ENCODE data around the gene PTPRK.
"Not testable (repeated sequence)": the region's sequence is repeated elsewhere in the genome, so short reads cannot be mapped to it uniquely, and the experiment has no call there.

PTPRK gene

GRCh38 chr6:128487746-128488145 is 32.7 kb downstream of the PTPRK start:
- no peak for DNase-seq

GRCh38 chr6:128487055-128487454 is 33.3 kb downstream of the PTPRK start:
- no peak for DNase-seq

- DNase-seq: not testable (repeated sequence)
Observed at GRCh38 chr6:128486580-128486979, 33.8 kb downstream of the PTPRK start.

- no peak for DNase-seq
Observed at GRCh38 chr6:128483472-128484135, 36.8 kb downstream of the PTPRK start.

- no peak for DNase-seq
Observed at GRCh38 chr6:128482642-128483041, 37.8 kb downstream of the PTPRK start.

GRCh38 chr6:128479991-128480390 is 40.4 kb downstream of the PTPRK start:
- DNase-seq: no peak

- DNase-seq: no peak
Observed at GRCh38 chr6:128479048-128479666, 41.2 kb downstream of the PTPRK start.

GRCh38 chr6:128478230-128479047 is 42.0 kb downstream of the PTPRK start:
- peak in 1 of 2 donors; percentile 5 for DNase-seq

- DNase-seq: no peak
Observed at GRCh38 chr6:128474933-128475332, 45.5 kb downstream of the PTPRK start.

- no peak for DNase-seq
Observed at GRCh38 chr6:128474481-128474880, 45.9 kb downstream of the PTPRK start.

GRCh38 chr6:128471907-128472306 is 48.5 kb downstream of the PTPRK start:
- no peak for DNase-seq

GRCh38 chr6:128465368-128466343 is 54.7 kb downstream of the PTPRK start:
- no peak for DNase-seq

GRCh38 chr6:128464790-128465189 is 55.6 kb downstream of the PTPRK start:
- DNase-seq: no peak

- no peak for DNase-seq
Observed at GRCh38 chr6:128463942-128464341, 56.5 kb downstream of the PTPRK start.

GRCh38 chr6:128461501-128461900 is 58.9 kb downstream of the PTPRK start:
- DNase-seq: no peak

GRCh38 chr6:128456510-128457230 is 63.7 kb downstream of the PTPRK start:
- DNase-seq: no peak

- DNase-seq: no peak
Observed at GRCh38 chr6:128455959-128456358, 64.4 kb downstream of the PTPRK start.

- DNase-seq: no peak
Observed at GRCh38 chr6:128452713-128453112, 67.7 kb downstream of the PTPRK start.

- no peak for DNase-seq
Observed at GRCh38 chr6:128446497-128446896, 73.9 kb downstream of the PTPRK start.

- no peak for DNase-seq
Observed at GRCh38 chr6:128443553-128443952, 76.8 kb downstream of the PTPRK start.

GRCh38 chr6:128439627-128440026 is 80.8 kb downstream of the PTPRK start:
- DNase-seq: no peak

GRCh38 chr6:128438393-128438792 is 82.0 kb downstream of the PTPRK start:
- DNase-seq: no peak

Measured in CD4-positive, alpha-beta T cell treated with Interleukin-1 beta for 1 hour (primary cell).